ENCODE results near the gene QRFP. TPM values are rescaled to one million over a fixed set of nuclear protein-coding genes. Genes with fewer than 3 reads are reported as not detected.

Gene QRFP
- total RNA-seq, 1 experiment from 2014 or later: not detected

GRCh38 chr9:130862217-130862616 lies 34.4 kb downstream of the QRFP start:
- no TSS peak for BruUV-seq (replicated peaks)
- Histone ChIP-seq H3K4me1 (ENCODE audit: control insufficient read depth in 1 of 2, insufficient read depth in 2 of 2, low read length in 2 of 2) (peaks cover 3 to 23% of the 10 kb centered on the region in 2 experiments; a peak in 3 of 4 replicates), H3K4me3 (replicated peaks in 1 of 2; ENCODE audit: low read depth in 1 of 2, low read length in 2 of 2) (no peak overlapping the region), H3K9ac (ENCODE audit: low read length) (no peak overlapping the region), H3K79me2 (ENCODE audit: insufficient read depth, low read length) (peaks cover 17% of the 10 kb centered on the region; the same call in 1 of the 2 replicates), H3K36me3 (ENCODE audit: control insufficient read depth in 1 of 2, insufficient read depth in 2 of 2, low read length in 2 of 2) (no peaks in the 10 kb centered on the region), H3K27me3 (ENCODE audit: insufficient read depth, low read length) (no peaks in the 10 kb centered on the region), H3K9me3 (ENCODE audit: control insufficient read depth in 1 of 2, insufficient read depth in 1 of 2, low read depth in 1 of 2, low read length in 2 of 2) (no peaks in the 10 kb centered on the region), H2AFZ (ENCODE audit: low read depth, low read length, poor library complexity, severe bottlenecking) (no peak overlapping the region), H3K9me2 (ENCODE audit: insufficient read depth) (no peaks in the 10 kb centered on the region), H3K27ac (ENCODE audit: low read depth, low read length) (no peak overlapping the region), H4K20me1 (ENCODE audit: insufficient read depth) (no peaks in the 10 kb centered on the region), H3K4me2 (ENCODE audit: low read length) (no peak overlapping the region)
- ATAC-seq (no peak), DNase-seq (ENCODE audit: low read depth, low spot score) (no peak)
- ChIA-PET CTCF (interaction anchor here (0.6 to 3.9 kb wide), 5 partner anchors 8 to 161 kb away, joined by 3 to 37 read pairs (median 4); no protein-coding TSS in a partner anchor), POLR2A (no interaction called here), RAD21 (ENCODE audit: low non-redundant PET in 1 of 2, low total read pairs in 2 of 2, uncharacterized antibody in 2 of 2, unreplicated experiment in 2 of 2) (no interaction called here)
- intact Hi-C loops (cut with micrococcal nuclease): no loop called here
- TF ChIP-seq SRF (IDR thresholded peaks at IDR 0.05; ENCODE audit: low read depth): no peak

GRCh38 chr9:130861372-130862180 lies 35.0 kb downstream of the QRFP start:
- DNase-seq (ENCODE audit: low read depth, low spot score) (no peak), ATAC-seq (no peak)
- H3K9me3 ChIP-seq (ENCODE audit: control insufficient read depth in 1 of 2, insufficient read depth in 1 of 2, low read depth in 1 of 2, low read length in 2 of 2): no peaks in the 10 kb centered on the region
- H3K27me3 ChIP-seq (ENCODE audit: insufficient read depth, low read length): no peaks in the 10 kb centered on the region
- no peak overlapping the region for H3K4me3 ChIP-seq (replicated peaks in 1 of 2; ENCODE audit: low read depth in 1 of 2, low read length in 2 of 2)
- H3K27ac ChIP-seq (ENCODE audit: low read depth, low read length): no peak overlapping the region
- intact Hi-C loops (cut with micrococcal nuclease): no loop called here
- no peaks in the 10 kb centered on the region for H4K20me1 ChIP-seq (ENCODE audit: insufficient read depth)
- no peak overlapping the region for H3K9ac ChIP-seq (ENCODE audit: low read length)
- CTCF ChIA-PET: interaction anchor here (1.3 to 3.9 kb wide), 3 partner anchors 8 to 156 kb away, joined by 4 to 37 read pairs (median 7); no protein-coding TSS in a partner anchor
- POLR2A ChIA-PET: no interaction called here
- TF ChIP-seq JUND (IDR thresholded peaks at IDR 0.05): no peak
- TF ChIP-seq TCF7L2 (IDR thresholded peaks at IDR 0.05; ENCODE audit: borderline replicate concordance, extremely low read depth, insufficient read depth, insufficient read length): no peak
- TF ChIP-seq SRF (IDR thresholded peaks at IDR 0.05; ENCODE audit: low read depth): no peak
- H3K9me2 ChIP-seq (ENCODE audit: insufficient read depth): no peaks in the 10 kb centered on the region
- H3K4me2 ChIP-seq (ENCODE audit: low read length): no peak overlapping the region
- peaks cover 3 to 23% of the 10 kb centered on the region in 2 experiments; a peak in 3 of 4 replicates for H3K4me1 ChIP-seq (ENCODE audit: control insufficient read depth in 1 of 2, insufficient read depth in 2 of 2, low read length in 2 of 2)
- H3K79me2 ChIP-seq (ENCODE audit: insufficient read depth, low read length): peaks cover 15% of the 10 kb centered on the region; the same call in 1 of the 2 replicates
- H2AFZ ChIP-seq (ENCODE audit: low read depth, low read length, poor library complexity, severe bottlenecking): no peak overlapping the region
- no peaks in the 10 kb centered on the region for H3K36me3 ChIP-seq (ENCODE audit: control insufficient read depth in 1 of 2, insufficient read depth in 2 of 2, low read length in 2 of 2)
- no TSS peak for BruUV-seq (replicated peaks)
- RAD21 ChIA-PET (ENCODE audit: low non-redundant PET in 1 of 2, low total read pairs in 2 of 2, uncharacterized antibody in 2 of 2, unreplicated experiment in 2 of 2): no interaction called here
